Uterus (tissue), 4 donors: ENCODE results near the gene FBXO11. TPM values are rescaled to one million over a fixed set of nuclear protein-coding genes. Genes with fewer than 3 reads are reported as not detected.

ENCODE experiments used
- DNase-seq, 2 donors: peaks; one replicate each; pipeline ENCODE4 v3.0.0-alpha.2; 2019 to 2020
- H3K27ac ChIP-seq, 2 donors: fragments of 200-600 bp; sonication (generic); 1 replicate in 1 of 2; 2 replicates in 1 of 2; pipeline ENCODE4 v1.5.1; 2016 to 2018
- H3K27me3 ChIP-seq, 2 donors: fragments of 200-600 bp; sonication (generic); one replicate each; pipeline ENCODE4 v1.5.1; 2018 to 2019; ENCODE audit warnings: control low read depth in 1 of 2
- H3K36me3 ChIP-seq, 2 donors: fragments of 200-600 bp; sonication (generic); one replicate each; pipeline ENCODE4 v1.5.1; 2019; ENCODE audit warnings: control low read depth in 1 of 2
- H3K4me1 ChIP-seq, 2 donors: fragments of 200-600 bp; sonication (generic); one replicate each; pipeline ENCODE4 v1.5.1; 2018 to 2019; ENCODE audit warnings: control low read depth in 1 of 2
- H3K4me3 ChIP-seq, 2 donors: fragments of 200-600 bp; sonication (generic); 1 replicate in 1 of 2; 2 replicates in 1 of 2; pipeline ENCODE4 v1.5.1; 2018 to 2019; ENCODE audit warnings: mild to moderate bottlenecking in 1 of 2
- H3K9me3 ChIP-seq, 2 donors: fragments of 200-600 bp; sonication (generic); one replicate each; pipeline ENCODE4 v1.5.1; 2019; ENCODE audit warnings: control low read depth in 1 of 2
- CTCF ChIP-seq, 4 experiments: fragments of 200-600 bp in 2 of 4; fragments of 450-650 bp in 2 of 4; sonication (generic) in 2 of 4; IDR thresholded peaks; one replicate each; pipeline ENCODE4 v1.5.1; 2016 to 2019; ENCODE audit warnings: antibody characterized with exemption in 4 of 4, mild to moderate bottlenecking in 2 of 4, moderate library complexity in 1 of 4
- POLR2A ChIP-seq, 2 donors: fragments of 450-650 bp; IDR thresholded peaks; one replicate each; pipeline ENCODE4 v1.6.1; 2016; ENCODE audit warnings: antibody characterized with exemption in 2 of 2, mild to moderate bottlenecking in 1 of 2, moderate library complexity in 1 of 2
- intact Hi-C: fragments of 100-400 bp; cut with DNase I; formaldehyde crosslinking; loops from one replicate; pipeline ENCODE4 v1.15.1; 2023; ENCODE audit warnings: low total_unique reads
- total RNA-seq, 4 donors: library from RNA; depleted of rRNA in 3 of 4; stranded (reverse); fragments of >200 nt in 3 of 4; gene quantifications; one replicate each; pipeline versions ENCODE4 v1.1.0 to v1.2.4, GENCODE V29; 2014 to 2023
- donor health status: DM: yes; HTN: yes; CAD: no.

FBXO11 gene
- total RNA-seq, 4 donors from 2014 or later, result 27.4 to 140 (median 67.3) TPM

- intact Hi-C loops, result no loop called here
- no peak overlapping the region for H3K27ac ChIP-seq
- peaks cover 0 to 5% of the 10 kb centered on the region in 2 donors for H3K4me1 ChIP-seq
- no peak for TF ChIP-seq CTCF (IDR thresholded peaks at IDR 0.05)
- TF ChIP-seq POLR2A (IDR thresholded peaks at IDR 0.05), result no peak
- no peaks in the 10 kb centered on the region for H3K27me3 ChIP-seq
- no peaks in the 10 kb centered on the region for H3K9me3 ChIP-seq
- no peak for DNase-seq
- no peaks in the 10 kb centered on the region for H3K36me3 ChIP-seq
- H3K4me3 ChIP-seq, result no peak overlapping the region
These were observed 120.3 kb downstream of the FBXO11 start for GRCh38 chr2:47785986-47786385.

GRCh38 chr2:47784352-47784851, 121.9 kb downstream of the FBXO11 start:
- Histone ChIP-seq H3K9me3 (no peaks in the 10 kb centered on the region), H3K27ac (peak overlapping the region; percentile 90 to 97)

GRCh38 chr2:47783486-47784351, 122.6 kb downstream of the FBXO11 start:
- Histone ChIP-seq H3K4me3 (peak overlapping the region; percentile 74 to 90), H3K27me3 (no peaks in the 10 kb centered on the region), H3K36me3 (no peaks in the 10 kb centered on the region), H3K27ac (peak overlapping the region; percentile 90 to 97), H3K4me1 (no peaks in the 10 kb centered on the region), H3K9me3 (no peaks in the 10 kb centered on the region)
- peak; percentile 62 to 73 for DNase-seq
- TF ChIP-seq POLR2A (IDR thresholded peaks at IDR 0.05) (no peak), CTCF (IDR thresholded peaks at IDR 0.05) (no peak)
- intact Hi-C loops, result loop anchor here (5.0 kb wide), 1 partner anchor 124 kb away; the partner anchor contains the start of gene FBXO11

More at GRCh38 chr2:47784352-47784851, 121.9 kb downstream of the FBXO11 start:
- H3K36me3 ChIP-seq, result no peaks in the 10 kb centered on the region
- no peaks in the 10 kb centered on the region for H3K27me3 ChIP-seq
- H3K4me3 ChIP-seq, result peak overlapping the region; percentile 74 to 90
- DNase-seq, result no peak
- no peaks in the 10 kb centered on the region for H3K4me1 ChIP-seq
- intact Hi-C loops, result loop anchor here (5.0 kb wide), 1 partner anchor 123 kb away; the partner anchor contains the start of gene FBXO11
- no peak for TF ChIP-seq POLR2A (IDR thresholded peaks at IDR 0.05)
- TF ChIP-seq CTCF (IDR thresholded peaks at IDR 0.05), result no peak

- no peaks in the 10 kb centered on the region for H3K27me3 ChIP-seq
- H3K4me1 ChIP-seq, result no peaks in the 10 kb centered on the region
- intact Hi-C loops, result loop anchor here (5.0 kb wide), 1 partner anchor 124 kb away; the partner anchor contains the start of gene FBXO11
- peak within 1 kb of the TSS; percentile 90 to 97 for H3K27ac ChIP-seq
- H3K9me3 ChIP-seq, result no peaks in the 10 kb centered on the region
- peak; percentile 84 to 88 for DNase-seq
- TF ChIP-seq CTCF (IDR thresholded peaks at IDR 0.05) (peak in 3 of 4 experiments; percentile 6 to 26 (median 8)), POLR2A (IDR thresholded peaks at IDR 0.05) (peak; percentile 85 to 94)
- H3K36me3 ChIP-seq, result no peaks in the 10 kb centered on the region
- peak within 1 kb of the TSS; percentile 74 to 90 for H3K4me3 ChIP-seq
These were observed 123.4 kb downstream of the FBXO11 start, which contains the start of gene MSH6 for GRCh38 chr2:47782671-47783485. TSS of gene MSH6 (plus strand) at chr2:47783145. CDS start at chr2:47783234, 89 bp downstream.
